HCT116 (cell line): ENCODE data around the gene ATXN1. TPM values are rescaled to one million over a fixed set of nuclear protein-coding genes. Genes with fewer than 3 reads are reported as not detected.

Experiments
- ATAC-seq: fragments of 200-7000 bp; cut with Tn5 transposase; 2 replicates; pipeline ENCODE4 v1.9.1; 2020; ENCODE audit warnings: mild to moderate bottlenecking, moderate library complexity
- BruUV-seq: library from RNA; stranded (reverse); fragments of 400-500 nt; replicated peaks from 2 replicates; lab custom pipeline; 2021; lab: Mats Ljungman, UMichigan
- CTCF ChIA-PET: fragments of 300-600 bp; sonication (Branson Sonifier 250); formaldehyde crosslinking; loops from one replicate; lab custom pipeline; 2021; ENCODE audit warnings: antibody characterized with exemption; lab: Charles Lee
- POLR2A ChIA-PET: fragments of 300-600, 350-600 bp; sonication (Branson Sonifier 250); formaldehyde crosslinking; loops from one replicate; lab custom pipeline; 2021; ENCODE audit warnings: antibody characterized with exemption; lab: Charles Lee
- RAD21 ChIA-PET, 2 experiments: fragments of 300-600 bp; sonication (Branson Sonifier 250); formaldehyde crosslinking; loops; one replicate each; lab custom pipeline; 2023; ENCODE audit warnings: low total read pairs in 2 of 2; ENCODE audit not compliant: uncharacterized antibody in 2 of 2, unreplicated experiment in 2 of 2, low non-redundant PET in 1 of 2; lab: Charles Lee
- DNase-seq: peaks from one replicate; pipeline ENCODE4 v3.0.0-alpha.2; 2010; ENCODE audit warnings: low read depth, low spot score
- H2AFZ ChIP-seq: fragments of 200-600 bp; shearing (Covaris generic), sonication (generic); 2 replicates; pipeline ENCODE4 v1.6.1; 2017; ENCODE audit warnings: low read depth, mixed run types, mixed read lengths, antibody characterized with exemption, low read length; ENCODE audit not compliant: poor library complexity, severe bottlenecking
- H3K27ac ChIP-seq: 2 replicates; pipeline ENCODE4 v1.5.1; 2012; ENCODE audit warnings: low read depth, low read length
- H3K27me3 ChIP-seq: fragments of 200-600 bp; sonication (generic); 2 replicates; pipeline ENCODE4 v1.6.1; 2016; ENCODE audit warnings: mixed run types, low read length, mixed read lengths; ENCODE audit not compliant: insufficient read depth
- H3K36me3 ChIP-seq, 2 experiments: fragments of 200-500 bp in 1 of 2; fragments of 200-600 bp in 1 of 2; sonication (Bioruptor generic) in 1 of 2; sonication (generic) in 1 of 2; 2 replicates each; pipeline versions ENCODE4 v1.5.1 to v1.6.1; 2014 to 2016; ENCODE audit warnings: low read length in 2 of 2, inconsistent platforms in 1 of 2, mixed read lengths in 1 of 2, mixed run types in 1 of 2; ENCODE audit not compliant: insufficient read depth in 2 of 2, control insufficient read depth in 1 of 2
- H3K4me1 ChIP-seq, 2 experiments: fragments of 200-600 bp in 1 of 2; sonication (generic) in 1 of 2; 2 replicates each; pipeline versions ENCODE4 v1.5.1 to v1.6.1; 2012 to 2017; ENCODE audit warnings: low read length in 2 of 2, inconsistent platforms in 1 of 2, mild to moderate bottlenecking in 1 of 2, mixed read lengths in 1 of 2, mixed run types in 1 of 2, moderate library complexity in 1 of 2; ENCODE audit not compliant: insufficient read depth in 2 of 2, control insufficient read depth in 1 of 2
- H3K4me2 ChIP-seq: fragments of 200-600 bp; sonication (generic); 2 replicates; pipeline ENCODE4 v1.6.1; 2017; ENCODE audit warnings: mixed run types, low read length, mixed read lengths
- H3K4me3 ChIP-seq, 2 experiments: fragments of 200-600 bp in 1 of 2; sonication (generic) in 1 of 2; replicated peaks in 1 of 2; 2 replicates each; pipeline ENCODE4 v1.5.1; 2011 to 2016; ENCODE audit warnings: low read length in 2 of 2, control low read depth in 1 of 2, low read depth in 1 of 2, mild to moderate bottlenecking in 1 of 2, mixed read lengths in 1 of 2, mixed run types in 1 of 2
- H3K79me2 ChIP-seq: fragments of 200-600 bp; sonication (generic); 2 replicates; pipeline ENCODE4 v1.6.1; 2017; ENCODE audit warnings: mild to moderate bottlenecking, mixed run types, low read length, moderate library complexity, mixed read lengths; ENCODE audit not compliant: insufficient read depth
- H3K9ac ChIP-seq: fragments of 200-600 bp; sonication (generic); 2 replicates; pipeline ENCODE4 v1.6.1; 2016; ENCODE audit warnings: low read length, mixed read lengths
- H3K9me2 ChIP-seq: fragments of 200-600 bp; sonication (generic), shearing (Covaris generic); 2 replicates; pipeline ENCODE4 v1.6.1; 2017; ENCODE audit warnings: mixed run types, mild to moderate bottlenecking, moderate library complexity; ENCODE audit not compliant: insufficient read depth
- H3K9me3 ChIP-seq, 2 experiments: fragments of 200-500 bp in 1 of 2; fragments of 200-600 bp in 1 of 2; sonication (Bioruptor generic) in 1 of 2; sonication (generic) in 1 of 2; 2 replicates each; pipeline ENCODE4 v1.6.1; 2014 to 2017; ENCODE audit warnings: low read length in 2 of 2, mixed read lengths in 2 of 2, inconsistent platforms in 1 of 2, low read depth in 1 of 2, mild to moderate bottlenecking in 1 of 2, mixed run types in 1 of 2, moderate library complexity in 1 of 2; ENCODE audit not compliant: control insufficient read depth in 1 of 2, insufficient read depth in 1 of 2
- H4K20me1 ChIP-seq: fragments of 200-600 bp; sonication (generic), shearing (Covaris generic); 2 replicates; pipeline ENCODE4 v1.6.1; 2017; ENCODE audit warnings: mixed run types, mild to moderate bottlenecking, moderate library complexity; ENCODE audit not compliant: insufficient read depth
- CEBPB ChIP-seq: IDR thresholded peaks from 2 replicates; pipeline ENCODE4 v1.6.1; 2012; ENCODE audit warnings: low read depth
- EZH2 ChIP-seq: fragments of 200-600 bp; sonication (generic); IDR thresholded peaks from 2 replicates; pipeline ENCODE4 v1.6.1; 2017; ENCODE audit warnings: antibody characterized with exemption, mixed run types
- EZH2phosphoT487 ChIP-seq: fragments of 200-600 bp; IDR thresholded peaks from 2 replicates; pipeline ENCODE4 v1.6.1; 2018; ENCODE audit warnings: antibody characterized with exemption, borderline replicate concordance
- RAD21 ChIP-seq: IDR thresholded peaks from 2 replicates; pipeline ENCODE4 v1.6.1; 2012; ENCODE audit warnings: low read depth, mild to moderate bottlenecking
- SIN3A ChIP-seq: IDR thresholded peaks from 2 replicates; pipeline ENCODE4 v1.6.1; 2012; ENCODE audit warnings: low read depth
- ZFX ChIP-seq: fragments of 450-650 bp; IDR thresholded peaks from 2 replicates; pipeline ENCODE4 v1.6.1; 2017
- ZNF274 ChIP-seq: fragments of 200-500 bp; sonication (Bioruptor generic); IDR thresholded peaks from 2 replicates; pipeline ENCODE4 v1.6.1; 2014; ENCODE audit warnings: mild to moderate bottlenecking, low read depth, low read length, inconsistent platforms
- intact Hi-C: fragments of 100-400 bp; cut with micrococcal nuclease; formaldehyde crosslinking; loops from 2 replicates; pipeline ENCODE4 v1.10.0; 2022
- total RNA-seq: library from RNA; stranded (reverse); gene quantifications from one replicate; pipeline ENCODE4 v1.2.1, GENCODE V29; 2021; ENCODE audit not compliant: unreplicated experiment
- TF ChIP-seq, protein P1 (sequence below), 3 experiments: fragments of 200-600 bp in 1 of 3; sonication (generic) in 1 of 3; IDR thresholded peaks in 2 of 3; conservative IDR thresholded peaks in 1 of 3; 2 replicates each; pipeline ENCODE4 v1.5.1; 2012 to 2017; ENCODE audit warnings: low read depth in 2 of 3, low read length in 2 of 3, antibody characterized with exemption in 1 of 3, borderline replicate concordance in 1 of 3, control low read depth in 1 of 3, mild to moderate bottlenecking in 1 of 3, mixed read lengths in 1 of 3, mixed run types in 1 of 3, moderate library complexity in 1 of 3; ENCODE audit not compliant: insufficient read depth in 1 of 3
- TF ChIP-seq, protein P2 (sequence below): IDR thresholded peaks from 2 replicates; pipeline ENCODE4 v1.6.1; 2011; ENCODE audit warnings: mild to moderate bottlenecking, low read length, moderate library complexity; ENCODE audit not compliant: insufficient replicate concordance; ENCODE audit errors: extremely low read depth
- TF ChIP-seq, protein P3 (sequence below): IDR thresholded peaks from 2 replicates; pipeline ENCODE4 v1.6.1; 2012
- TF ChIP-seq, protein P4 (sequence below): IDR thresholded peaks from 2 replicates; pipeline ENCODE4 v1.6.1; 2012; ENCODE audit warnings: low read depth

Gene ATXN1
- total RNA-seq, 1 experiment from 2014 or later = 21.0 TPM

DNA sequence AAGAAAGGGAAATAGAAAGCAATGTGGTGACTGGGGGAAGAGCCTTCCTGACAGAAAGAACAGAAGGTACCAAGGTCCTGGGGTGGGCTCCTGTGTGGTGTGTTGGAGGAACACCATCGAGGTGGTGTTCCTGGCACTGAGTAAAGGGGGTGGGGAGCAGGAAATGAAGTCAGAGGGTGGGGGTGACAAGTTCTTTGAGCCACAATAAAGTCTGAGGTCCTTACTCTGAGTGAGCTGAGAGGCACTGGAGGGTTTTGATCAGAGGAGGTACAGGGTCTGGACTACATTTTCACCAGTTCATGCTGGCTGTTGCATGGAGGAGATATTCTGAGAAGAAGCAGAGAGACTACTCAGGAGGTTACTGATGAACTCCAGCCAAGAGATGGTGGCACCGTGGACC lies 324.7 kb downstream of the ATXN1 start:
- Histone ChIP-seq H3K4me2 (no peak overlapping the region), H3K4me1 (peaks cover 0 to 7% of the 10 kb centered on the region in 2 experiments; a peak in 1 of 4 replicates), H4K20me1 (no peaks in the 10 kb centered on the region), H3K9me2 (no peaks in the 10 kb centered on the region), H3K27ac (no peak overlapping the region), H3K79me2 (no peaks in the 10 kb centered on the region), H2AFZ (no peak overlapping the region), H3K9ac (no peak overlapping the region), H3K27me3 (no peaks in the 10 kb centered on the region), H3K4me3 (no peak overlapping the region), H3K9me3 (no peaks in the 10 kb centered on the region), H3K36me3 (no peaks in the 10 kb centered on the region)
- intact Hi-C loops = no loop called here
- TF ChIP-seq SIN3A = no peak
- TF ChIP-seq, protein P1, sequence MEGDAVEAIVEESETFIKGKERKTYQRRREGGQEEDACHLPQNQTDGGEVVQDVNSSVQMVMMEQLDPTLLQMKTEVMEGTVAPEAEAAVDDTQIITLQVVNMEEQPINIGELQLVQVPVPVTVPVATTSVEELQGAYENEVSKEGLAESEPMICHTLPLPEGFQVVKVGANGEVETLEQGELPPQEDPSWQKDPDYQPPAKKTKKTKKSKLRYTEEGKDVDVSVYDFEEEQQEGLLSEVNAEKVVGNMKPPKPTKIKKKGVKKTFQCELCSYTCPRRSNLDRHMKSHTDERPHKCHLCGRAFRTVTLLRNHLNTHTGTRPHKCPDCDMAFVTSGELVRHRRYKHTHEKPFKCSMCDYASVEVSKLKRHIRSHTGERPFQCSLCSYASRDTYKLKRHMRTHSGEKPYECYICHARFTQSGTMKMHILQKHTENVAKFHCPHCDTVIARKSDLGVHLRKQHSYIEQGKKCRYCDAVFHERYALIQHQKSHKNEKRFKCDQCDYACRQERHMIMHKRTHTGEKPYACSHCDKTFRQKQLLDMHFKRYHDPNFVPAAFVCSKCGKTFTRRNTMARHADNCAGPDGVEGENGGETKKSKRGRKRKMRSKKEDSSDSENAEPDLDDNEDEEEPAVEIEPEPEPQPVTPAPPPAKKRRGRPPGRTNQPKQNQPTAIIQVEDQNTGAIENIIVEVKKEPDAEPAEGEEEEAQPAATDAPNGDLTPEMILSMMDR (IDR thresholded peaks at IDR 0.05 in 2 of 3, conservative IDR thresholded peaks at IDR 0.05 in 1 of 3; ENCODE audit: borderline replicate concordance in 1 of 3, insufficient read depth in 1 of 3, low read depth in 2 of 3, low read length in 2 of 3) = no peak
- TF ChIP-seq, protein P2, sequence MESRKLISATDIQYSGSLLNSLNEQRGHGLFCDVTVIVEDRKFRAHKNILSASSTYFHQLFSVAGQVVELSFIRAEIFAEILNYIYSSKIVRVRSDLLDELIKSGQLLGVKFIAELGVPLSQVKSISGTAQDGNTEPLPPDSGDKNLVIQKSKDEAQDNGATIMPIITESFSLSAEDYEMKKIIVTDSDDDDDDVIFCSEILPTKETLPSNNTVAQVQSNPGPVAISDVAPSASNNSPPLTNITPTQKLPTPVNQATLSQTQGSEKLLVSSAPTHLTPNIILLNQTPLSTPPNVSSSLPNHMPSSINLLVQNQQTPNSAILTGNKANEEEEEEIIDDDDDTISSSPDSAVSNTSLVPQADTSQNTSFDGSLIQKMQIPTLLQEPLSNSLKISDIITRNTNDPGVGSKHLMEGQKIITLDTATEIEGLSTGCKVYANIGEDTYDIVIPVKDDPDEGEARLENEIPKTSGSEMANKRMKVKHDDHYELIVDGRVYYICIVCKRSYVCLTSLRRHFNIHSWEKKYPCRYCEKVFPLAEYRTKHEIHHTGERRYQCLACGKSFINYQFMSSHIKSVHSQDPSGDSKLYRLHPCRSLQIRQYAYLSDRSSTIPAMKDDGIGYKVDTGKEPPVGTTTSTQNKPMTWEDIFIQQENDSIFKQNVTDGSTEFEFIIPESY = no peak
- TF ChIP-seq CEBPB = no peak
- TF ChIP-seq ZNF274 = no peak
- TF ChIP-seq EZH2 = no peak
- no peak for TF ChIP-seq EZH2phosphoT487
- TF ChIP-seq RAD21 = no peak
- TF ChIP-seq ZFX = no peak
- TF ChIP-seq, protein P3, sequence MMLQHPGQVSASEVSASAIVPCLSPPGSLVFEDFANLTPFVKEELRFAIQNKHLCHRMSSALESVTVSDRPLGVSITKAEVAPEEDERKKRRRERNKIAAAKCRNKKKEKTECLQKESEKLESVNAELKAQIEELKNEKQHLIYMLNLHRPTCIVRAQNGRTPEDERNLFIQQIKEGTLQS = no peak
- TF ChIP-seq, protein P4, sequence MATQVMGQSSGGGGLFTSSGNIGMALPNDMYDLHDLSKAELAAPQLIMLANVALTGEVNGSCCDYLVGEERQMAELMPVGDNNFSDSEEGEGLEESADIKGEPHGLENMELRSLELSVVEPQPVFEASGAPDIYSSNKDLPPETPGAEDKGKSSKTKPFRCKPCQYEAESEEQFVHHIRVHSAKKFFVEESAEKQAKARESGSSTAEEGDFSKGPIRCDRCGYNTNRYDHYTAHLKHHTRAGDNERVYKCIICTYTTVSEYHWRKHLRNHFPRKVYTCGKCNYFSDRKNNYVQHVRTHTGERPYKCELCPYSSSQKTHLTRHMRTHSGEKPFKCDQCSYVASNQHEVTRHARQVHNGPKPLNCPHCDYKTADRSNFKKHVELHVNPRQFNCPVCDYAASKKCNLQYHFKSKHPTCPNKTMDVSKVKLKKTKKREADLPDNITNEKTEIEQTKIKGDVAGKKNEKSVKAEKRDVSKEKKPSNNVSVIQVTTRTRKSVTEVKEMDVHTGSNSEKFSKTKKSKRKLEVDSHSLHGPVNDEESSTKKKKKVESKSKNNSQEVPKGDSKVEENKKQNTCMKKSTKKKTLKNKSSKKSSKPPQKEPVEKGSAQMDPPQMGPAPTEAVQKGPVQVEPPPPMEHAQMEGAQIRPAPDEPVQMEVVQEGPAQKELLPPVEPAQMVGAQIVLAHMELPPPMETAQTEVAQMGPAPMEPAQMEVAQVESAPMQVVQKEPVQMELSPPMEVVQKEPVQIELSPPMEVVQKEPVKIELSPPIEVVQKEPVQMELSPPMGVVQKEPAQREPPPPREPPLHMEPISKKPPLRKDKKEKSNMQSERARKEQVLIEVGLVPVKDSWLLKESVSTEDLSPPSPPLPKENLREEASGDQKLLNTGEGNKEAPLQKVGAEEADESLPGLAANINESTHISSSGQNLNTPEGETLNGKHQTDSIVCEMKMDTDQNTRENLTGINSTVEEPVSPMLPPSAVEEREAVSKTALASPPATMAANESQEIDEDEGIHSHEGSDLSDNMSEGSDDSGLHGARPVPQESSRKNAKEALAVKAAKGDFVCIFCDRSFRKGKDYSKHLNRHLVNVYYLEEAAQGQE = no peak
- RAD21 ChIA-PET = no interaction called here
- ATAC-seq = no peak
- POLR2A ChIA-PET = no interaction called here
- no TSS peak for BruUV-seq
- CTCF ChIA-PET = no interaction called here
- no peak for DNase-seq
